H1 (cell line): ENCODE measurements around the gene USP54. TPM values are rescaled to one million over a fixed set of nuclear protein-coding genes. Genes with fewer than 3 reads are reported as not detected.

Experiments
- CTCF ChIA-PET: fragments of 300-600 bp; sonication (Branson Sonifier 250); formaldehyde crosslinking; loops from one replicate; lab custom pipeline; 2021; ENCODE audit not compliant: partially characterized antibody; lab: Charles Lee
- POLR2A ChIA-PET: fragments of 300-600 bp; sonication (Branson Sonifier 250); formaldehyde crosslinking; loops from one replicate; lab custom pipeline; 2021; ENCODE audit warnings: inconsistent platforms; ENCODE audit not compliant: partially characterized antibody; lab: Charles Lee
- DNase-seq, 2 experiments: peaks; one replicate each; pipeline versions ENCODE4 v3.0.0 to v3.0.0-alpha.2; 2010 to 2022; ENCODE audit warnings: low spot score in 2 of 2, low read depth in 1 of 2, mixed read lengths in 1 of 2
- FAIRE-seq: peaks from 2 replicates; lab custom pipeline; 2011; peaks lifted over from hg19 to GRCh38; lab: Jason Lieb, UNC
- H2AFZ ChIP-seq: 2 replicates; pipeline ENCODE4 v1.8.1; 2012; ENCODE audit warnings: low read length, inconsistent platforms
- H2AK5ac ChIP-seq: 2 replicates; pipeline ENCODE4 v1.6.1; 2013; ENCODE audit warnings: low read depth, low read length
- H2BK120ac ChIP-seq: replicated peaks from 2 replicates; pipeline ENCODE3; 2013; ENCODE audit warnings: low read depth, low read length, inconsistent platforms
- H2BK12ac ChIP-seq: 2 replicates; pipeline ENCODE4 v1.6.1; 2013; ENCODE audit warnings: low read depth, low read length
- H2BK15ac ChIP-seq: 2 replicates; pipeline ENCODE4 v1.6.1; 2013; ENCODE audit warnings: low read length
- H2BK20ac ChIP-seq: 2 replicates; pipeline ENCODE4 v1.6.1; 2013; ENCODE audit warnings: low read length
- H2BK5ac ChIP-seq: 2 replicates; pipeline ENCODE4 v1.6.1; 2013; ENCODE audit warnings: low read depth, low read length
- H3K14ac ChIP-seq: 2 replicates; pipeline ENCODE4 v1.6.1; 2013; ENCODE audit warnings: inconsistent platforms; ENCODE audit not compliant: insufficient read length
- H3K18ac ChIP-seq: 2 replicates; pipeline ENCODE4 v1.6.1; 2013; ENCODE audit warnings: low read length; ENCODE audit errors: extremely low read depth
- H3K23ac ChIP-seq: 2 replicates; pipeline ENCODE4 v1.6.1; 2013; ENCODE audit warnings: inconsistent platforms; ENCODE audit not compliant: insufficient read length
- H3K23me2 ChIP-seq: 2 replicates; pipeline ENCODE4 v1.6.1; 2013; ENCODE audit warnings: low read depth, low read length
- H3K27ac ChIP-seq: 2 replicates; pipeline ENCODE4 v1.6.1; 2011; ENCODE audit warnings: low read depth, low read length, inconsistent platforms
- H3K27me3 ChIP-seq, 4 experiments: replicated peaks in 1 of 4; 1 replicate in 1 of 4; 2 replicates in 3 of 4; pipeline versions ENCODE4 v1.6.1 to v1.8.1; 2011 to 2013; ENCODE audit warnings: low read length in 3 of 4, mild to moderate bottlenecking in 3 of 4, inconsistent platforms in 2 of 4, mixed read lengths in 2 of 4, moderate library complexity in 1 of 4; ENCODE audit not compliant: control insufficient read depth in 3 of 4, insufficient read depth in 3 of 4; ENCODE audit errors: extremely low read depth in 1 of 4
- H3K36me3 ChIP-seq, 4 experiments: 2 replicates each; pipeline versions ENCODE4 v1.6.1 to v1.8.1; 2011 to 2013; ENCODE audit warnings: mild to moderate bottlenecking in 4 of 4, low read length in 3 of 4, moderate library complexity in 2 of 4, control low read depth in 1 of 4, inconsistent platforms in 1 of 4; ENCODE audit not compliant: insufficient read depth in 4 of 4, control insufficient read depth in 2 of 4
- H3K4ac ChIP-seq: replicated peaks from 2 replicates; pipeline ENCODE3; 2013; ENCODE audit warnings: low read length, low read depth, mixed read lengths, inconsistent platforms; ENCODE audit not compliant: insufficient read length
- H3K4me1 ChIP-seq, 4 experiments: replicated peaks in 1 of 4; 1 replicate in 1 of 4; 2 replicates in 3 of 4; pipeline versions ENCODE4 v1.6.1 to v1.8.1; 2011 to 2013; ENCODE audit warnings: low read length in 3 of 4, inconsistent platforms in 2 of 4, mixed read lengths in 1 of 4; ENCODE audit not compliant: insufficient read depth in 4 of 4, control insufficient read depth in 3 of 4
- H3K4me2 ChIP-seq, 2 experiments: 2 replicates each; pipeline versions ENCODE4 v1.6.1 to v1.8.1; 2011 to 2013; ENCODE audit warnings: low read depth in 2 of 2, low read length in 2 of 2, control low read depth in 1 of 2, inconsistent platforms in 1 of 2, mild to moderate bottlenecking in 1 of 2; ENCODE audit not compliant: insufficient read depth in 1 of 2
- H3K4me3 ChIP-seq, 4 experiments: fragments of 200-600, 300-600 bp in 1 of 4; sonication (generic), shearing (Covaris generic), sonication (Bioruptor Twin) in 1 of 4; 2 replicates each; pipeline versions ENCODE4 v1.5.1 to v1.8.1; 2011 to 2016; ENCODE audit warnings: low read length in 4 of 4, low read depth in 3 of 4, control low read depth in 2 of 4, inconsistent platforms in 2 of 4, mild to moderate bottlenecking in 2 of 4, mixed read lengths in 1 of 4, moderate library complexity in 1 of 4; ENCODE audit not compliant: insufficient read depth in 2 of 4; ENCODE audit errors: extremely low read depth in 1 of 4
- H3K56ac ChIP-seq: replicated peaks from 2 replicates; pipeline ENCODE3; 2013; ENCODE audit warnings: low read depth, mild to moderate bottlenecking, mixed read lengths, low read length, inconsistent platforms; ENCODE audit not compliant: insufficient read length
- H3K79me1 ChIP-seq: 2 replicates; pipeline ENCODE4 v1.6.1; 2013; ENCODE audit warnings: low read depth, low read length, control low read depth
- H3K79me2 ChIP-seq, 2 experiments: 2 replicates each; pipeline versions ENCODE4 v1.6.1 to v1.8.1; 2012 to 2013; ENCODE audit warnings: low read length in 2 of 2, mild to moderate bottlenecking in 2 of 2, inconsistent platforms in 1 of 2; ENCODE audit not compliant: insufficient read depth in 2 of 2, control insufficient read depth in 1 of 2
- H3K9ac ChIP-seq, 4 experiments: replicated peaks in 1 of 4; 1 replicate in 1 of 4; 2 replicates in 3 of 4; pipeline versions ENCODE4 v1.6.1 to v1.8.1; 2011 to 2013; ENCODE audit warnings: low read depth in 3 of 4, low read length in 3 of 4, control low read depth in 2 of 4, mild to moderate bottlenecking in 2 of 4, moderate library complexity in 2 of 4, inconsistent platforms in 1 of 4; ENCODE audit errors: extremely low read depth in 1 of 4
- H3K9me3 ChIP-seq, 2 experiments: 2 replicates each; pipeline versions ENCODE4 v1.6.1 to v1.8.1; 2012 to 2013; ENCODE audit warnings: mild to moderate bottlenecking in 2 of 2, moderate library complexity in 2 of 2, control low read depth in 1 of 2, inconsistent platforms in 1 of 2, low read depth in 1 of 2, low read length in 1 of 2, mixed read lengths in 1 of 2; ENCODE audit not compliant: insufficient read depth in 2 of 2
- H4K20me1 ChIP-seq, 2 experiments: replicated peaks in 1 of 2; 2 replicates each; pipeline versions ENCODE3 to v1.8.1; 2011 to 2013; ENCODE audit warnings: inconsistent platforms in 2 of 2, low read length in 2 of 2, mild to moderate bottlenecking in 1 of 2; ENCODE audit not compliant: insufficient read depth in 2 of 2, control insufficient read depth in 1 of 2
- H4K5ac ChIP-seq: 2 replicates; pipeline ENCODE4 v1.6.1; 2013; ENCODE audit warnings: low read length, low read depth, mixed read lengths, inconsistent platforms; ENCODE audit not compliant: insufficient read length
- H4K8ac ChIP-seq: 2 replicates; pipeline ENCODE4 v1.8.0; 2013; ENCODE audit warnings: mild to moderate bottlenecking, moderate library complexity, low read length, inconsistent platforms; ENCODE audit not compliant: insufficient read depth; ENCODE audit errors: extremely low read depth
- H4K91ac ChIP-seq: replicated peaks from 2 replicates; pipeline ENCODE3; 2013; ENCODE audit warnings: low read length, mixed read lengths, inconsistent platforms; ENCODE audit not compliant: insufficient read length
- BCL11A ChIP-seq, 2 experiments: IDR thresholded peaks; one replicate each; pipeline ENCODE4 v1.6.1; 2011; ENCODE audit warnings: low read depth in 2 of 2, low read length in 2 of 2, mild to moderate bottlenecking in 2 of 2
- CHD1 ChIP-seq: IDR thresholded peaks from 2 replicates; pipeline ENCODE4 v1.6.1; 2012; ENCODE audit warnings: low read depth, low read length, improper control_type of control experiment
- JUND ChIP-seq: IDR thresholded peaks from 2 replicates; pipeline ENCODE4 v1.6.1; 2011; ENCODE audit warnings: mild to moderate bottlenecking, improper control_type of control experiment, low read length
- KDM1A ChIP-seq: fragments of 200-600, 300-600 bp; sonication (generic); IDR thresholded peaks from 2 replicates; pipeline ENCODE4 v1.7.1; 2016; ENCODE audit warnings: mild to moderate bottlenecking, low read length, borderline replicate concordance
- NRF1 ChIP-seq: IDR thresholded peaks from 2 replicates; pipeline ENCODE4 v1.6.1; 2011; ENCODE audit warnings: mild to moderate bottlenecking, low read depth, low read length, improper control_type of control experiment
- PHF8 ChIP-seq: fragments of 200-600 bp; sonication (generic); conservative IDR thresholded peaks from 2 replicates; pipeline ENCODE4 v1.7.1; 2012; ENCODE audit warnings: low read depth, mild to moderate bottlenecking, inconsistent platforms, low read length, moderate library complexity
- RAD21 ChIP-seq, 2 experiments: IDR thresholded peaks in 1 of 2; conservative IDR thresholded peaks in 1 of 2; 2 replicates each; pipeline ENCODE4 v1.6.1; 2011; ENCODE audit warnings: low read depth in 2 of 2, low read length in 2 of 2, improper control_type of control experiment in 1 of 2, inconsistent platforms in 1 of 2, mild to moderate bottlenecking in 1 of 2, moderate library complexity in 1 of 2
- SIN3A ChIP-seq, 2 experiments: IDR thresholded peaks in 1 of 2; conservative IDR thresholded peaks in 1 of 2; 2 replicates each; pipeline ENCODE4 v1.6.1; 2011 to 2012; ENCODE audit warnings: low read length in 2 of 2, improper control_type of control experiment in 1 of 2, low read depth in 1 of 2, mild to moderate bottlenecking in 1 of 2
- SP1 ChIP-seq: IDR thresholded peaks from 2 replicates; pipeline ENCODE4 v1.6.1; 2011; ENCODE audit warnings: low read depth, low read length
- WGBS, 2 experiments: shearing (Covaris generic) in 1 of 2; methylation state at CpG; one replicate each; pipeline versions ENCODE4 v1.1.6 to v1.1.7; 2013 to 2015; ENCODE audit warnings: low lambda C conversion rate in 2 of 2, mixed read lengths in 2 of 2, inconsistent platforms in 1 of 2, low coverage in 1 of 2, missing lambda C conversion rate in 1 of 2; ENCODE audit not compliant: insufficient replicate concordance in 2 of 2, insufficient coverage in 1 of 2, insufficient read length in 1 of 2; ENCODE audit errors: extremely low coverage in 1 of 2, missing lambda C conversion rate in 1 of 2; 5-methylcytosine and 5-hydroxymethylcytosine counted together
- polyA plus RNA-seq, 7 experiments: library from polyadenylated mRNA; depleted of rRNA in 3 of 7; stranded (reverse) in 5 of 7; unstranded in 2 of 7; fragments of >200 nt in 5 of 7; fragments of 200-250 nt in 2 of 7; gene quantifications; 1 replicate in 5 of 7; 2 replicates in 1 of 7; 4 replicates in 1 of 7; pipeline versions ENCODE4 v1.2.1 to v1.2.3, GENCODE V29; 2011 to 2013; ENCODE audit warnings: missing spikeins in 2 of 7, mixed read lengths in 2 of 7
- total RNA-seq: library from RNA; stranded (reverse); fragmentation: NEBNext Ultra II Directional; extraction: Animal tissue kit (Norgen Biotek cat#: 25700); gene quantifications from 2 replicates; pipeline ENCODE4 v1.2.1, GENCODE V29; 2021
- TF ChIP-seq, protein P1 (sequence below): IDR thresholded peaks from 2 replicates; pipeline ENCODE4 v1.6.1; 2012; ENCODE audit warnings: inconsistent platforms

USP54 gene
- total and polyA plus RNA-seq, 2 of the 8 experiments (the other 6 are each of a cell fraction or from before 2014, with no cell fraction given): 46.2 to 65.6 TPM

DNA sequence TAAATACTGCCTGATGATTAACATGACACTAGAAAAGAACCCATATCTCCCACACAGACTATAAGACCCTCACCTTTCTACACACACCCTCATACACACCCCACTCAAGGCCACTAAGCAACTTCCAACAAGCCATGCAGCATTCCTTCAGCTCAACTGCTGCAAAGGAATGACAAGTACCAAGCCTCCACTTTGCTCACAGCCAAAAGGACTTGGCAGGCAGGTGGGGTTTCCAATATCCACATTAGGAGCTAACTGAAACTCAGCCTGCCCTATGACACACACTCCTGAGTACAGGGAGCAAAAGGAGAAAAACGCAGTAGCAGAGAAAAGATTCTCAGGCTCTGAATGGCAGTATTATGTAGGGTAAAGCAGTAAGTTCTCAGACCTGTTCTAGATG is 13.4 kb downstream of the USP54 start:
- DNase-seq: no peak
- no peak overlapping the region for H3K56ac ChIP-seq
- no peak overlapping the region for H3K4ac ChIP-seq
- peaks cover 0 to 27% of the 10 kb centered on the region in 2 experiments; a peak in 2 of 4 replicates for H3K79me2 ChIP-seq
- no peak overlapping the region for H2BK20ac ChIP-seq
- no peak overlapping the region for H4K5ac ChIP-seq
- no peak for FAIRE-seq
- H3K4me2 ChIP-seq: no peak overlapping the region
- 88% methylated on average over 1 of the region's 1 CpG; no CpG with 5 or more reads in 1 of the 2 experiments for WGBS, 2 experiments
- no peak overlapping the region for H2BK5ac ChIP-seq
- no peak overlapping the region for H2BK120ac ChIP-seq
- no peaks in the 10 kb centered on the region for H3K23me2 ChIP-seq
- no peak overlapping the region for H2AFZ ChIP-seq
- H4K8ac ChIP-seq: no peak overlapping the region
- H3K23ac ChIP-seq: no peak overlapping the region
- no peaks in the 10 kb centered on the region for H3K27me3 ChIP-seq
- no peak overlapping the region for H2BK12ac ChIP-seq
- no peak overlapping the region for H4K91ac ChIP-seq
- ChIA-PET POLR2A (interaction anchor here (1.1 to 1.3 kb wide), 2 partner anchors 10 to 14 kb away, joined by 3 to 4 read pairs; no protein-coding TSS in a partner anchor), CTCF (interaction anchor here (0.9 to 1.1 kb wide), 2 partner anchors 20 to 66 kb away, joined by 3 read pairs; no protein-coding TSS in a partner anchor)
- H2BK15ac ChIP-seq: no peak overlapping the region
- no peak overlapping the region for H3K27ac ChIP-seq
- H3K4me1 ChIP-seq: peaks cover 0 to 3% (median 0%) of the 10 kb centered on the region in 4 experiments; a peak in 3 of 7 replicates
- no peaks in the 10 kb centered on the region for H3K9me3 ChIP-seq
- H4K20me1 ChIP-seq: peaks cover 0 to 2% of the 10 kb centered on the region in 2 experiments
- H3K18ac ChIP-seq: no peak overlapping the region
- peaks cover 0 to 5% (median 2%) of the 10 kb centered on the region in 4 experiments; a peak in 1 of 8 replicates for H3K36me3 ChIP-seq
- H3K4me3 ChIP-seq: no peak overlapping the region
- TF ChIP-seq JUND: no peak
- no peak for TF ChIP-seq KDM1A
- no peak for TF ChIP-seq NRF1
- no peak for TF ChIP-seq PHF8
- TF ChIP-seq SP1: no peak
- no peak for TF ChIP-seq SIN3A (conservative IDR thresholded peaks at IDR 0.05 in 1 of 2, IDR thresholded peaks at IDR 0.05 in 1 of 2; ENCODE audit: low read depth in 1 of 2, low read length in 2 of 2)
- TF ChIP-seq CHD1: no peak
- TF ChIP-seq BCL11A (IDR thresholded peaks at IDR 0.05; ENCODE audit: low read depth in 2 of 2, low read length in 2 of 2): no peak
- TF ChIP-seq RAD21 (IDR thresholded peaks at IDR 0.05 in 1 of 2, conservative IDR thresholded peaks at IDR 0.05 in 1 of 2; ENCODE audit: low read depth in 2 of 2, low read length in 2 of 2): no peak
- TF ChIP-seq, protein P1, sequence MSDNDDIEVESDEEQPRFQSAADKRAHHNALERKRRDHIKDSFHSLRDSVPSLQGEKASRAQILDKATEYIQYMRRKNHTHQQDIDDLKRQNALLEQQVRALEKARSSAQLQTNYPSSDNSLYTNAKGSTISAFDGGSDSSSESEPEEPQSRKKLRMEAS: no peak
- H2AK5ac ChIP-seq: no peak overlapping the region
- H3K79me1 ChIP-seq: no peaks in the 10 kb centered on the region
- no peak overlapping the region for H3K14ac ChIP-seq
- no peak overlapping the region for H3K9ac ChIP-seq
